Right cardiac atrium (tissue), 5 donors: Measurements from ENCODE around the gene XAB2. TPM values are rescaled to one million over a fixed set of nuclear protein-coding genes. Genes with fewer than 3 reads are reported as not detected.
A peak's percentile ranks its signal among the peaks of the same experiment; 100 is the strongest.

Source experiments
- ATAC-seq, 2 donors: fragments of 200-7000 bp; cut with Tn5 transposase; one replicate each; pipeline versions ENCODE4 v1.8.0 to v1.9.1; 2020; ENCODE audit warnings: moderate library complexity in 2 of 2, mild to moderate bottlenecking in 1 of 2
- DNase-seq, 3 donors: peaks; one replicate each; pipeline ENCODE4 v3.0.0-alpha.2; 2020
- H3K27ac ChIP-seq: one replicate; pipeline ENCODE4 v1.5.1; 2013; ENCODE audit warnings: mild to moderate bottlenecking, low read length, control low read depth, moderate library complexity
- H3K27me3 ChIP-seq: one replicate; pipeline ENCODE4 v1.6.1; 2013; ENCODE audit not compliant: control insufficient read depth, insufficient read depth
- H3K4me1 ChIP-seq: one replicate; pipeline ENCODE4 v1.6.1; 2013; ENCODE audit warnings: low read length; ENCODE audit not compliant: control insufficient read depth, insufficient read depth
- H3K4me3 ChIP-seq: one replicate; pipeline ENCODE4 v1.5.1; 2013; ENCODE audit warnings: low read length, control low read depth
- H3K9me3 ChIP-seq: one replicate; pipeline ENCODE4 v1.6.1; 2013; ENCODE audit warnings: low read length; ENCODE audit not compliant: control insufficient read depth
- WGBS: extraction: QIAGEN DNeasy Blood & Tissue Kit; methylation state at CpG from one replicate; pipeline ENCODE4 v1.1.7; 2013; 5-methylcytosine and 5-hydroxymethylcytosine counted together
- intact Hi-C, 4 donors: fragments of 100-400 bp; cut with DNase I; formaldehyde crosslinking; loops; one replicate each; pipeline versions ENCODE4 v1.11.0 to v1.14.0; 2022 to 2023
- polyA plus RNA-seq: library from polyadenylated mRNA; stranded (reverse); fragments of 200-250 nt; gene quantifications from one replicate; pipeline ENCODE4 v1.2.3, GENCODE V29; 2013
- total RNA-seq, 4 donors: library from RNA; stranded (reverse); fragmentation: NEBNext Ultra II Directional; extraction: Animal tissue kit (Norgen Biotek cat#: 25700); gene quantifications; one replicate each; pipeline ENCODE4 v1.2.1, GENCODE V29; 2021
- donor health status: healthy with polysubstance abuse.
- donor health status: DM: no; HTN: yes; CAD: no.
- donor health status: DM: no; HTN: no; CAD: no.
- donor health status: DM: no; HTN: yes; CAD: no; lungs with severe emphysema.
- donor health status: DM: yes; HTN: yes; CAD: no.

Gene XAB2
- total and polyA plus RNA-seq, 5 donors = 18.9 to 27.3 (median 25.0) TPM

GRCh38 chr19:7619671-7620441, 9.5 kb downstream of the XAB2 start:
- peak in 1 of 2 donors; percentile 4 for ATAC-seq
- H3K27ac ChIP-seq = no peak overlapping the region
- H3K27me3 ChIP-seq = no peaks in the 10 kb centered on the region
- WGBS = 93% methylated on average over 48 of the region's 48 CpGs
- H3K4me1 ChIP-seq = no peaks in the 10 kb centered on the region
- H3K4me3 ChIP-seq = no peak overlapping the region
- DNase-seq = peak in 2 of 3 donors; percentile 50 to 68
- H3K9me3 ChIP-seq = no peaks in the 10 kb centered on the region
- intact Hi-C loops = no loop called here

- Histone ChIP-seq H3K9me3 (no peaks in the 10 kb centered on the region), H3K4me3 (no peak overlapping the region), H3K4me1 (no peaks in the 10 kb centered on the region), H3K27ac (no peak overlapping the region), H3K27me3 (no peaks in the 10 kb centered on the region)
- WGBS = 78% methylated on average over 21 of the region's 21 CpGs
- ATAC-seq (peak; percentile 5 to 26), DNase-seq (peak in 2 of 3 donors; percentile 58 to 62)
- intact Hi-C loops = no loop called here
These were observed 10.4 kb downstream of the XAB2 start for GRCh38 chr19:7618771-7619510.

- Histone ChIP-seq H3K27ac (no peak overlapping the region), H3K9me3 (no peaks in the 10 kb centered on the region), H3K27me3 (no peaks in the 10 kb centered on the region), H3K4me3 (no peak overlapping the region), H3K4me1 (no peaks in the 10 kb centered on the region)
- WGBS = 66% methylated on average over 4 of the region's 4 CpGs
- DNase-seq (peak in 2 of 3 donors; percentile 43 to 48), ATAC-seq (no peak)
- intact Hi-C loops = no loop called here
These were observed 11.0 kb downstream of the XAB2 start for GRCh38 chr19:7618348-7618747.

- Histone ChIP-seq H3K9me3 (no peaks in the 10 kb centered on the region), H3K27me3 (no peaks in the 10 kb centered on the region), H3K4me1 (no peaks in the 10 kb centered on the region), H3K4me3 (no peak overlapping the region), H3K27ac (no peak overlapping the region)
- DNase-seq (peak in 2 of 3 donors; percentile 29 to 38), ATAC-seq (no peak)
- intact Hi-C loops = no loop called here
- whole genome bisulfite sequencing = 92% methylated on average over 28 of the region's 28 CpGs
These were observed 11.6 kb downstream of the XAB2 start for GRCh38 chr19:7617735-7618134.

GRCh38 chr19:7617172-7617571, 12.2 kb downstream of the XAB2 start:
- no peaks in the 10 kb centered on the region for H3K4me1 ChIP-seq
- no peaks in the 10 kb centered on the region for H3K9me3 ChIP-seq
- ATAC-seq = no peak
- intact Hi-C loops = no loop called here
- no peak overlapping the region for H3K27ac ChIP-seq
- peak in 2 of 3 donors; percentile 24 to 35 for DNase-seq
- no peak overlapping the region for H3K4me3 ChIP-seq
- 90% methylated on average over 12 of the region's 12 CpGs for WGBS
- H3K27me3 ChIP-seq = no peaks in the 10 kb centered on the region

- DNase-seq (peak in 2 of 3 donors; percentile 48 to 66), ATAC-seq (no peak)
- Histone ChIP-seq H3K4me3 (no peak overlapping the region), H3K9me3 (no peaks in the 10 kb centered on the region), H3K27ac (no peak overlapping the region), H3K4me1 (no peaks in the 10 kb centered on the region), H3K27me3 (no peaks in the 10 kb centered on the region)
- 82% methylated on average over 59 of the region's 59 CpGs for WGBS
- intact Hi-C loops = no loop called here
These were observed 14.2 kb downstream of the XAB2 start for GRCh38 chr19:7614859-7615741.

GRCh38 chr19:7612282-7613274, 16.8 kb downstream of the XAB2 start:
- DNase-seq = peak in 2 of 3 donors; percentile 18 to 63
- WGBS = 90% methylated on average over 81 of the region's 81 CpGs
- intact Hi-C loops = no loop called here

GRCh38 chr19:7611541-7612279, 17.6 kb downstream of the XAB2 start:
- DNase-seq (peak in 1 of 3 donors; percentile 55), ATAC-seq (peak in 1 of 2 donors; percentile 15)
- Histone ChIP-seq H3K4me3 (no peak overlapping the region), H3K27me3 (no peaks in the 10 kb centered on the region), H3K27ac (no peak overlapping the region), H3K9me3 (no peaks in the 10 kb centered on the region), H3K4me1 (no peaks in the 10 kb centered on the region)
- WGBS = 81% methylated on average over 41 of the region's 41 CpGs
- intact Hi-C loops = no loop called here

More at GRCh38 chr19:7612282-7613274, 16.8 kb downstream of the XAB2 start:
- H3K4me1 ChIP-seq = no peaks in the 10 kb centered on the region
- no peak for ATAC-seq
- no peak overlapping the region for H3K27ac ChIP-seq
- H3K9me3 ChIP-seq = no peaks in the 10 kb centered on the region
- H3K27me3 ChIP-seq = no peaks in the 10 kb centered on the region
- no peak overlapping the region for H3K4me3 ChIP-seq

- Histone ChIP-seq H3K9me3 (no peaks in the 10 kb centered on the region), H3K4me3 (no peak overlapping the region), H3K4me1 (no peaks in the 10 kb centered on the region), H3K27ac (no peak overlapping the region), H3K27me3 (no peaks in the 10 kb centered on the region)
- peak in 1 of 3 donors; percentile 57 for DNase-seq
- no peak for ATAC-seq
- WGBS = 80% methylated on average over 31 of the region's 31 CpGs
- intact Hi-C loops = no loop called here
These were observed 18.7 kb downstream of the XAB2 start for GRCh38 chr19:7610491-7611240.
